Measurements from ENCODE around the gene ANGPTL2. TPM values are rescaled to one million over a fixed set of nuclear protein-coding genes. Genes with fewer than 3 reads are reported as not detected.

ANGPTL2 gene
- total RNA-seq, 2 experiments from 2014 or later: not detected

- Histone ChIP-seq H3K36me3 (ENCODE audit: insufficient read depth, low read length) (no peaks in the 10 kb centered on the region), H2AFZ (ENCODE audit: low read length) (no peak overlapping the region), H3K4me1 (ENCODE audit: insufficient read depth, low read length, poor library complexity, severe bottlenecking) (no peaks in the 10 kb centered on the region), H3K9me2 (ENCODE audit: insufficient read depth, low read length) (no peaks in the 10 kb centered on the region), H3K4me3 (ENCODE audit: low read depth, low read length, poor library complexity, severe bottlenecking) (no peak overlapping the region), H3K27ac (ENCODE audit: low read depth, low read length, poor library complexity, severe bottlenecking) (no peak overlapping the region), H3K79me2 (ENCODE audit: insufficient read depth, low read depth, low read length) (no peaks in the 10 kb centered on the region), H4K20me1 (ENCODE audit: insufficient read depth, low read length) (no peaks in the 10 kb centered on the region), H3K9me3 (ENCODE audit: low read length) (no peaks in the 10 kb centered on the region), H3K4me2 (ENCODE audit: low read length) (no peak overlapping the region)
- DNase-seq (ENCODE audit: low spot score): no peak
- CTCF ChIA-PET (ENCODE audit: unreplicated experiment): no interaction called here
- intact Hi-C loops (cut with micrococcal nuclease; ENCODE audit: unreplicated experiment): no loop called here
- TF ChIP-seq EZH2phosphoT487 (IDR thresholded peaks at IDR 0.05; ENCODE audit: borderline replicate concordance, low read depth, low read length): no peak
- no peak for TF ChIP-seq CTCF (conservative IDR thresholded peaks at IDR 0.05; ENCODE audit: low read length)
- POLR2A ChIA-PET: no interaction called here
- no TSS peak for BruUV-seq (replicated peaks)
These were observed 10.6 kb upstream of the ANGPTL2 start for GRCh38 chr9:127132921-127133647.

GRCh38 chr9:127132375-127132774 is 9.9 kb upstream of the ANGPTL2 start:
- intact Hi-C loops (cut with micrococcal nuclease; ENCODE audit: unreplicated experiment): no loop called here
- Histone ChIP-seq H3K27ac (ENCODE audit: low read depth, low read length, poor library complexity, severe bottlenecking) (no peak overlapping the region), H2AFZ (ENCODE audit: low read length) (no peak overlapping the region), H3K4me2 (ENCODE audit: low read length) (no peak overlapping the region), H3K4me3 (ENCODE audit: low read depth, low read length, poor library complexity, severe bottlenecking) (no peak overlapping the region), H3K79me2 (ENCODE audit: insufficient read depth, low read depth, low read length) (no peaks in the 10 kb centered on the region), H3K9me3 (ENCODE audit: low read length) (no peaks in the 10 kb centered on the region), H3K36me3 (ENCODE audit: insufficient read depth, low read length) (no peaks in the 10 kb centered on the region), H3K9me2 (ENCODE audit: insufficient read depth, low read length) (no peaks in the 10 kb centered on the region), H3K4me1 (ENCODE audit: insufficient read depth, low read length, poor library complexity, severe bottlenecking) (no peaks in the 10 kb centered on the region), H4K20me1 (ENCODE audit: insufficient read depth, low read length) (no peaks in the 10 kb centered on the region)
- TF ChIP-seq CTCF (conservative IDR thresholded peaks at IDR 0.05; ENCODE audit: low read length) (no peak), EZH2phosphoT487 (IDR thresholded peaks at IDR 0.05; ENCODE audit: borderline replicate concordance, low read depth, low read length) (no peak)
- BruUV-seq (replicated peaks): no TSS peak
- ChIA-PET CTCF (ENCODE audit: unreplicated experiment) (no interaction called here), POLR2A (no interaction called here)
- no peak for DNase-seq (ENCODE audit: low spot score)

- Histone ChIP-seq H3K27ac (ENCODE audit: low read depth, low read length, poor library complexity, severe bottlenecking) (no peak overlapping the region), H3K4me3 (ENCODE audit: low read depth, low read length, poor library complexity, severe bottlenecking) (no peak overlapping the region), H4K20me1 (ENCODE audit: insufficient read depth, low read length) (no peaks in the 10 kb centered on the region), H3K9me3 (ENCODE audit: low read length) (no peaks in the 10 kb centered on the region), H3K4me1 (ENCODE audit: insufficient read depth, low read length, poor library complexity, severe bottlenecking) (no peaks in the 10 kb centered on the region), H3K4me2 (ENCODE audit: low read length) (no peak overlapping the region), H2AFZ (ENCODE audit: low read length) (no peak overlapping the region), H3K79me2 (ENCODE audit: insufficient read depth, low read depth, low read length) (no peaks in the 10 kb centered on the region), H3K36me3 (ENCODE audit: insufficient read depth, low read length) (no peaks in the 10 kb centered on the region), H3K9me2 (ENCODE audit: insufficient read depth, low read length) (no peaks in the 10 kb centered on the region)
- no TSS peak for BruUV-seq (replicated peaks)
- intact Hi-C loops (cut with micrococcal nuclease; ENCODE audit: unreplicated experiment): no loop called here
- TF ChIP-seq EZH2phosphoT487 (IDR thresholded peaks at IDR 0.05; ENCODE audit: borderline replicate concordance, low read depth, low read length) (no peak), CTCF (conservative IDR thresholded peaks at IDR 0.05; ENCODE audit: low read length) (no peak)
- CTCF ChIA-PET (ENCODE audit: unreplicated experiment): no interaction called here
- POLR2A ChIA-PET: no interaction called here
- no peak for DNase-seq (ENCODE audit: low spot score)
These were observed 9.4 kb upstream of the ANGPTL2 start for GRCh38 chr9:127131871-127132270.
